ENCODE results near the gene ITGB3BP. TPM values are rescaled to one million over a fixed set of nuclear protein-coding genes. Genes with fewer than 3 reads are reported as not detected.
"Not testable (repeated sequence)": the region's sequence is repeated elsewhere in the genome, so short reads cannot be mapped to it uniquely, and the experiment has no call there.

The ITGB3BP gene
- polyA plus RNA-seq (2013, experiment 1 of 2): 20.0 TPM
- 20.4 TPM for polyA plus RNA-seq (2013, experiment 2 of 2)

GRCh38 chr1:63522891-63523728 lies at the start of gene ITGB3BP, which contains the start of gene EFCAB7:
ITGB3BP (minus strand) TSS chr1:63523225; CDS start chr1:63523133, 92 bp downstream.
EFCAB7 (plus strand) TSS chr1:63523525; CDS start chr1:63525573, 2,048 bp downstream.
- H3K36me3 ChIP-seq (ENCODE audit: control insufficient read depth in 1 of 2, insufficient read depth in 2 of 2, low read depth in 1 of 2, low read length in 2 of 2): peaks cover 0 to 25% of the 10 kb centered on the region in 2 experiments
- no peak within 1 kb of the TSS for H2BK15ac ChIP-seq (ENCODE audit: low read depth, poor library complexity, severe bottlenecking)
- H3K27ac ChIP-seq (ENCODE audit: low read length, poor library complexity, severe bottlenecking): peak within 1 kb of the TSS; percentile 92
- DNase-seq: peak; percentile 97
- H3K4me3 ChIP-seq (ENCODE audit: insufficient read depth in 1 of 2, low read depth in 1 of 2, low read length in 2 of 2): peak within 1 kb of the TSS; percentile 55 to 96
- no peak within 1 kb of the TSS for H3K23ac ChIP-seq (ENCODE audit: low read length in 2 of 2)
- peak within 1 kb of the TSS; percentile 74 for H2AFZ ChIP-seq (ENCODE audit: low read depth, low read length)
- H3K14ac ChIP-seq (ENCODE audit: low read length in 2 of 2): no peak within 1 kb of the TSS
- H2AK5ac ChIP-seq (ENCODE audit: low read length, severe bottlenecking): no peak within 1 kb of the TSS
- H3K79me1 ChIP-seq (replicated peaks; ENCODE audit: low read length, poor library complexity, severe bottlenecking): peaks cover 3% of the 10 kb centered on the region
- H3K9me3 ChIP-seq (ENCODE audit: control insufficient read depth, low read length): no peaks in the 10 kb centered on the region
- H3K4ac ChIP-seq (ENCODE audit: low read depth in 1 of 2, low read length in 2 of 2): peak within 1 kb of the TSS in 1 of 2 experiments; percentile 57
- peak within 1 kb of the TSS; percentile 90 for H4K91ac ChIP-seq (ENCODE audit: low read length)
- peak within 1 kb of the TSS; percentile 97 for H2BK120ac ChIP-seq (ENCODE audit: low read depth, low read length)
- peak within 1 kb of the TSS; percentile 80 for H3K4me2 ChIP-seq (ENCODE audit: low read length, poor library complexity, severe bottlenecking)
- under 1% methylated on average over 47 of the region's 50 CpGs for WGBS
- peak within 1 kb of the TSS; percentile 98 for H3K9ac ChIP-seq (ENCODE audit: low read length)
- H4K8ac ChIP-seq (ENCODE audit: low read length): peak within 1 kb of the TSS; percentile 97
- H2BK12ac ChIP-seq (ENCODE audit: low read length in 2 of 2): peak within 1 kb of the TSS in 1 of 2 experiments; percentile 50
- peak within 1 kb of the TSS; percentile 63 to 79 for H3K18ac ChIP-seq (ENCODE audit: low read depth in 1 of 2, low read length in 2 of 2)
- H3K4me1 ChIP-seq (ENCODE audit: control insufficient read depth, insufficient read depth, low read depth, low read length): no peaks in the 10 kb centered on the region
- H2BK5ac ChIP-seq (ENCODE audit: low read depth, low read length, poor library complexity, severe bottlenecking): no peak within 1 kb of the TSS
- H3K27me3 ChIP-seq (ENCODE audit: control insufficient read depth in 1 of 2, insufficient read depth in 1 of 2, low read length in 2 of 2): no peaks in the 10 kb centered on the region

GRCh38 chr1:63572686-63573085 lies 49.7 kb upstream of the ITGB3BP start:
- not testable (repeated sequence) for H3K4me1 ChIP-seq (ENCODE audit: control insufficient read depth, insufficient read depth, low read depth, low read length); H3K18ac ChIP-seq (ENCODE audit: low read depth in 1 of 2, low read length in 2 of 2); H4K8ac ChIP-seq (ENCODE audit: low read length); H3K27ac ChIP-seq (ENCODE audit: low read length, poor library complexity, severe bottlenecking); H4K91ac ChIP-seq (ENCODE audit: low read length); DNase-seq; H2BK15ac ChIP-seq (ENCODE audit: low read depth, poor library complexity, severe bottlenecking); H3K4me2 ChIP-seq (ENCODE audit: low read length, poor library complexity, severe bottlenecking); H2AK5ac ChIP-seq (ENCODE audit: low read length, severe bottlenecking); H3K4ac ChIP-seq (ENCODE audit: low read depth in 1 of 2, low read length in 2 of 2); H2BK120ac ChIP-seq (ENCODE audit: low read depth, low read length); H2BK5ac ChIP-seq (ENCODE audit: low read depth, low read length, poor library complexity, severe bottlenecking); H3K4me3 ChIP-seq (ENCODE audit: insufficient read depth in 1 of 2, low read depth in 1 of 2, low read length in 2 of 2); H2AFZ ChIP-seq (ENCODE audit: low read depth, low read length); H2BK12ac ChIP-seq (ENCODE audit: low read length in 2 of 2); H3K9me3 ChIP-seq (ENCODE audit: control insufficient read depth, low read length); H3K23ac ChIP-seq (ENCODE audit: low read length in 2 of 2); H3K14ac ChIP-seq (ENCODE audit: low read length in 2 of 2); H3K79me1 ChIP-seq (replicated peaks; ENCODE audit: low read length, poor library complexity, severe bottlenecking); H3K9ac ChIP-seq (ENCODE audit: low read length); H3K27me3 ChIP-seq (ENCODE audit: control insufficient read depth in 1 of 2, insufficient read depth in 1 of 2, low read length in 2 of 2)
- 92% methylated on average over 4 of the region's 8 CpGs for WGBS
- H3K36me3 ChIP-seq (ENCODE audit: control insufficient read depth in 1 of 2, insufficient read depth in 2 of 2, low read depth in 1 of 2, low read length in 2 of 2): peaks cover 0 to 20% of the 10 kb centered on the region in 2 experiments

GRCh38 chr1:63569640-63570316 lies 46.8 kb upstream of the ITGB3BP start:
- no peak overlapping the region for H3K14ac ChIP-seq (ENCODE audit: low read length in 2 of 2)
- WGBS: 92% methylated on average over 2 of the region's 3 CpGs
- H2BK12ac ChIP-seq (ENCODE audit: low read length in 2 of 2): no peak overlapping the region

GRCh38 chr1:63569068-63569467 lies 46.0 kb upstream of the ITGB3BP start:
- peaks cover 0 to 28% of the 10 kb centered on the region in 2 experiments for H3K36me3 ChIP-seq (ENCODE audit: control insufficient read depth in 1 of 2, insufficient read depth in 2 of 2, low read depth in 1 of 2, low read length in 2 of 2)
- no peak overlapping the region for H3K18ac ChIP-seq (ENCODE audit: low read depth in 1 of 2, low read length in 2 of 2)
- H2BK12ac ChIP-seq (ENCODE audit: low read length in 2 of 2): no peak overlapping the region
- H4K91ac ChIP-seq (ENCODE audit: low read length): no peak overlapping the region
- no peaks in the 10 kb centered on the region for H3K4me1 ChIP-seq (ENCODE audit: control insufficient read depth, insufficient read depth, low read depth, low read length)
- H3K27ac ChIP-seq (ENCODE audit: low read length, poor library complexity, severe bottlenecking): no peak overlapping the region
- no peak overlapping the region for H3K9ac ChIP-seq (ENCODE audit: low read length)
- no peaks in the 10 kb centered on the region for H3K9me3 ChIP-seq (ENCODE audit: control insufficient read depth, low read length)
- no peak overlapping the region for H3K4ac ChIP-seq (ENCODE audit: low read depth in 1 of 2, low read length in 2 of 2)
- no peak overlapping the region for H2BK15ac ChIP-seq (ENCODE audit: low read depth, poor library complexity, severe bottlenecking)
- no peak for DNase-seq
- H2BK5ac ChIP-seq (ENCODE audit: low read depth, low read length, poor library complexity, severe bottlenecking): no peak overlapping the region
- H3K14ac ChIP-seq (ENCODE audit: low read length in 2 of 2): no peak overlapping the region
- no peak overlapping the region for H3K4me3 ChIP-seq (ENCODE audit: insufficient read depth in 1 of 2, low read depth in 1 of 2, low read length in 2 of 2)
- over 99% methylated on average over 2 of the region's 4 CpGs for WGBS
- no peak overlapping the region for H3K23ac ChIP-seq (ENCODE audit: low read length in 2 of 2)
- H3K4me2 ChIP-seq (ENCODE audit: low read length, poor library complexity, severe bottlenecking): no peak overlapping the region
- no peak overlapping the region for H2BK120ac ChIP-seq (ENCODE audit: low read depth, low read length)
- no peaks in the 10 kb centered on the region for H3K79me1 ChIP-seq (replicated peaks; ENCODE audit: low read length, poor library complexity, severe bottlenecking)
- no peak overlapping the region for H4K8ac ChIP-seq (ENCODE audit: low read length)
- no peaks in the 10 kb centered on the region for H3K27me3 ChIP-seq (ENCODE audit: control insufficient read depth in 1 of 2, insufficient read depth in 1 of 2, low read length in 2 of 2)
- no peak overlapping the region for H2AK5ac ChIP-seq (ENCODE audit: low read length, severe bottlenecking)
- no peak overlapping the region for H2AFZ ChIP-seq (ENCODE audit: low read depth, low read length)

More at GRCh38 chr1:63569640-63570316, 46.8 kb upstream of the ITGB3BP start:
- H4K8ac ChIP-seq (ENCODE audit: low read length): no peak overlapping the region
- no peak overlapping the region for H4K91ac ChIP-seq (ENCODE audit: low read length)
- no peak for DNase-seq
- H2AFZ ChIP-seq (ENCODE audit: low read depth, low read length): no peak overlapping the region
- H3K4me2 ChIP-seq (ENCODE audit: low read length, poor library complexity, severe bottlenecking): no peak overlapping the region
- H3K4me1 ChIP-seq (ENCODE audit: control insufficient read depth, insufficient read depth, low read depth, low read length): no peaks in the 10 kb centered on the region
- H2BK5ac ChIP-seq (ENCODE audit: low read depth, low read length, poor library complexity, severe bottlenecking): no peak overlapping the region
- no peak overlapping the region for H2BK15ac ChIP-seq (ENCODE audit: low read depth, poor library complexity, severe bottlenecking)
- no peak overlapping the region for H3K4me3 ChIP-seq (ENCODE audit: insufficient read depth in 1 of 2, low read depth in 1 of 2, low read length in 2 of 2)
- no peak overlapping the region for H2BK120ac ChIP-seq (ENCODE audit: low read depth, low read length)
- no peak overlapping the region for H3K27ac ChIP-seq (ENCODE audit: low read length, poor library complexity, severe bottlenecking)
- H3K9ac ChIP-seq (ENCODE audit: low read length): no peak overlapping the region
- no peak overlapping the region for H3K23ac ChIP-seq (ENCODE audit: low read length in 2 of 2)
- no peak overlapping the region for H3K18ac ChIP-seq (ENCODE audit: low read depth in 1 of 2, low read length in 2 of 2)
- no peak overlapping the region for H3K4ac ChIP-seq (ENCODE audit: low read depth in 1 of 2, low read length in 2 of 2)
- no peaks in the 10 kb centered on the region for H3K27me3 ChIP-seq (ENCODE audit: control insufficient read depth in 1 of 2, insufficient read depth in 1 of 2, low read length in 2 of 2)
- no peak overlapping the region for H2AK5ac ChIP-seq (ENCODE audit: low read length, severe bottlenecking)
- H3K79me1 ChIP-seq (replicated peaks; ENCODE audit: low read length, poor library complexity, severe bottlenecking): no peaks in the 10 kb centered on the region
- H3K36me3 ChIP-seq (ENCODE audit: control insufficient read depth in 1 of 2, insufficient read depth in 2 of 2, low read depth in 1 of 2, low read length in 2 of 2): peaks cover 0 to 22% of the 10 kb centered on the region in 2 experiments
- no peaks in the 10 kb centered on the region for H3K9me3 ChIP-seq (ENCODE audit: control insufficient read depth, low read length)

All from mesenchymal stem cell (in vitro differentiated cells and primary cell).